ENCODE results near the gene ZSCAN1.

GRCh38 chr19:58058467-58058866, 24.6 kb downstream of the ZSCAN1 start:
- TF ChIP-seq CTCF (IDR thresholded peaks at IDR 0.05) (no peak), EP300 (IDR thresholded peaks at IDR 0.05) (no peak)

All from tibial nerve (tissue), 4 donors.